NCI-H1436 (cell line): Measurements from ENCODE around the gene MLX.
"Not testable (repeated sequence)": the region's sequence is repeated elsewhere in the genome, so short reads cannot be mapped to it uniquely, and the experiment has no call there.

ENCODE experiments used
- DNase-seq: peaks from one replicate; lab custom pipeline; 2025; lab: John Stamatoyannopoulos, UW

The MLX gene

DNA sequence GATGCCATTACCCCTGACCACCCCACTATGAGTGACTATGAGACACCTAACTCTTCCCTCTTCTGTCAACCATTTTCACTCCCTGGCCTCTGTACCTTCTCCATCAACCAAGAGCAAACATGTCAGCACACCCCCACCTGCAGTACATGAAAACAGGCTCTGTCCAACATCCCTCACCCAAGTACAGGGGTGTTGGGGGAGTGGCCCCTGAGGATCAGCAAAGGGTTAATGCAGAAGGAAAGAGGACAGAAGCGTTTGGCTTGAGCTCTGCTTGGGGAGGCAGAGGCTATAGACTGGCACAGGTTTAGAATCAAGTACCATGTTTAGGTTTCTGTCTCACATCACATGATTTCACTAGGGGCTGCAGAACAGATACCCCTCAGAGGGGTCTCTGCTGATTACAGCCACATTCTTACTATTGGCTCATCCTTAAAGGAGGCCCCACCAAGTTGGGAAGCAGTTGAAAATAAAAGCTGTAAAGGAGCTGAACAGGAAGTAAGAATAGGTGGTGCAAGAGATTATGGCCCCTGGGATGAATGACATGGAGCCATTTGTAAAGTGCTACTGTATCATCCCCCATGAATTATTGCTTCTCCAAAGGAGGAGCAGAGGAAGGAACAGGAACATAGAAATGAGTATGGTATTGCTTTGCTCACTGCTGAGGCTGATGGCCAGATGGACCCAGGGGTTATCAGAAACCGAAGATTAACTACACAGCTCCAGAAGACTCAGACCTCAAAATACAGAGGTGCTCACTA, 13.1 kb downstream of the MLX start:
- no peak for DNase-seq

DNA sequence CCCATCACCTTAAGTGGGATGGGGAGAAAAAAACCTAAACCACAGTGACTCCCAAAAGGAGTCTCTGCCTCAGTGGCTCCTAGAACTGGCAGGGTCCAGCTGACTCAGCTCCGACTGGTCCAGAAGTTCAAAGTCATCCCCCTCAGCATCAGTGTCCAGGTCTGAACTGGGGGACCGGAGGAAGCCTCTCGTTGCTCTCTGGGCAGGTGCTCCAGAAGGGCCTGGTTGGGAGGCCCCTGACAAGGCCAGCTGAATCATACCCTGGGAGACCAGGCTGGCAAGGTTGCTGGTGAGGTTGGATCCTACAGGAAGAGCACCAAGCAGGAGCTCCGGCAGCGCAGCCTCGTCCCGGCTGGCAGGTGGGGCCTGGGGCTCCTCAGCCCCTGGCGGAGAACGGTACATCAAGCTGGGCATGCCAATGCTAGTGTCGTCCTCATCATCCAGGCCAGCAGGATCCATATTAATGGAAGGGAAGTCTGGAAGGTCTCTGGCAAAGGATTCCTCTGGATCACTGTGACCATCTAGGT, 14.9 kb downstream of the MLX start:
- no peak for DNase-seq

DNA sequence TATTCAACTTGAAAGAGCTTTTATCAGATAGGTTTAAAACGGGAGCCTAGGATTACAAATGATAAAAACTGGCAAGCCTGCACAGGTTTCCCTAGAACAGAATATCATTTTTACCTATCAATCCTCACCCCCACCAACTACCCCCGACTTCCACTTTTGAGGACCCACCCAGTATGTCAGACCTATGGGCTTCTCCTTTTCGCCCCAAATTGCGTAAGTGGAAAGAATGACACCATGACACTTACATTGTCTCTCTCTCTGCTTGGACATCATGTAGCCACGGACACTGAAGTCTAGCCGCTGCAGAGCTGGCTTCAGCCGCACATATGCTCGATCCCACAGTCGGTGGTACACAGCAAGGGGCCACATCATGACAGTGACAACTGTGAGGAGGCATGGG, 18.0 kb downstream of the MLX start:
- DNase-seq = no peak

DNA sequence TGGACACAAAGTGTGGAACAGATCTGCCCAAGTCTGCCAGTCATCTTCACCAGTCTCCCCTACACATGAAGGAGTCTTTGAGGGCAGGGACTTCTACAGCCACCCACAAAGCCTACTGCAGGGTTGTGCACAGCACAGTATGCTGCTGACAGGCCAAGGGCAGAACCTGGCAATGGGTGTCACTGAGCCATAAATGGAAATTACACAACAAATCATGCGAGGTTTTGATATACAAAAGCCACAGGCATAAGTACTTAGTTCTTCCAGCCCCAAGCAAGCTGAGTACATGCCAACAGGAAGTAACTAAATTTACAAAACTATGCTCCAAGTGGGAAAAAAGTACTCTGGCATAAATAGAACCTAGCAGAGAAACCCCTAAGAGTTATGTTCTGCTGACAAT, 18.5 kb downstream of the MLX start:
- no peak for DNase-seq

DNA sequence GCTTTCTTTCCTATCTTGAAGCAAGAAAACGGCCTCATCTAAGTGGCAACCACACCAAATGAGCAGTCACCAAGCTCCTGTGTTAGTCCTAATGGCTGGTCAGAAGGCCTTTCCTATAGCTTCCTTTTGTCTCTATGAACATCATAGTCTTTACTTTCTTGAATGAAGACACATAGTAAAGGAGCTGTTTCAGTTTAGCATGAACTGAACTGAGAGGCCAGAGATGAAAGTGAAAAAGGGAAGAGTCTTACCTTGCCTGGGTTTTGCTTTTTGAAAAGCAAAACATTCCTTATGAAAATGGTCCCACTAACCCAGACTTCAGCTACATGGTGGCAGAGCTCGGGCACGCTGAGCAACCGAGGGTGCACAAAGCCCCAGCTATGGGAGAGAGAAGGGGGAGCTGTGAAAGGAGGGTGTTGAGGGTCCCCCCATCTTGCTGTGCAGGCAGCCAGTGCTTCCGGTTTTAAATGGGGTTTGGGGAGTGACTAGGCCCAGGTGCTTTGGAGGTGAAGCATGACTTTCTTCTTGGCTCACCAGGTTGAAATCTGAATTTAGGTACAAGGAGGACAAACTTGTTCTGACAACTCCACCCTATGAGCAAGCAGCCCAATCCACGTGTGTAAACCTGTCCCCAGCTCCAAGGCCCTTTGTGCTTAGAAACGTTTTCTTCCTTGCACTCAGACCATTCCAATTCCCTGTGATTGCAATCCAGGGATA, 19.8 kb downstream of the MLX start:
- no peak for DNase-seq

DNA sequence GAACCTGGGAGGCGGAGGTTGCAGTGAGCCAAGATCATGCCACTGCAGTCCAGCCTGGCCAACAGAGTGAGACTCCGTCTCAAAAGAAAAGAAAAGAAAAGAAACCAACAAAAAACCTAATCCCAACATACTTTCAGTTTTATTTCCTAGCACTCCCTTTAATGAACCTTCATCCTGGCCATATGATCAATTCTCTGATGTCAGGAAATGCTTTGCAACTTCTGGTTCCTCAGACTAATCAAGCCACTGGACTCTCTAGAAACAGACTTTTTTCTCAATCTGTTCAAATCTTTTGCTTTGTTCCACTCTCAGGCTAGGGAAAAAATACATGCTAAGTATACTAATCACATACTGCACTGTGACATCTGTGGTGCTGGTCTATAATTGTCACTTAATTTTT, 24.0 kb downstream of the MLX start:
- no peak for DNase-seq

DNA sequence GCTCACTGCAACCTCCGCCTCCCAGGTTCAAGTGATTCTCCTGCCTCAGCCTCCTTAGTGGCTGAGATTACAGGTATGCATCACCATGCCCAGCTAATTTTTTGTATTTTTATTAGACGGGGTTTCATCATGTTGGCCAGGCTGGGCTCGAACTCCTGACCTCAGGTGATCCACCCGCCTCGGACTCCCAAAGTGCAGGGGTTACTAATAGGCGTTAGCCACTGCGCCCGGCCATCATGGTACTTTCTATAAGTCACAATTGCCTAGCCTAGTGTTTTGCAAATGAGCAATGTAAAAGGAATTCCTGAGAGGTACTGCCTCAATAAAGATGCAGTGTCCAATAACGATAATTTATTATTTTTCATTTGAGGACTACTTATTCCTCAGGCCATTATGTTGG, 24.5 kb downstream of the MLX start:
- DNase-seq = no peak

DNA sequence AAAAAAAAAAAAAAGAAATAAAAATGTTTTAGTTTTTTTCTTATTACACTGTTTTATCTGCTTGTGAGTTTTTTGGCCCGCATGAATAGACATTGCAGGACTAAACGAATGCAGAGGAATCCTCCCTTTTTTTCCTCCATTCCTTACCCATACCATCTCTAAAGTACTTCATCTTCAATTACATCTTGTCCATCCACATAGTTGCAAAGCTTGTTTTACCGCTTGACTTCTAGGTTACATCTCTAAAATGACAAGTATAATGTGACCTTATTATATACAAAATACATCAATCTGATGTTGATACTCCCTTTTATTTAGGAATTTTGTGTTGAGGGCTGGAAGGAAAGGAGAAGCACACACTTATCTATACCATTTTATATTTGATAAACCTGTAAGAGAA, 29.5 kb downstream of the MLX start:
- DNase-seq = no peak

DNA sequence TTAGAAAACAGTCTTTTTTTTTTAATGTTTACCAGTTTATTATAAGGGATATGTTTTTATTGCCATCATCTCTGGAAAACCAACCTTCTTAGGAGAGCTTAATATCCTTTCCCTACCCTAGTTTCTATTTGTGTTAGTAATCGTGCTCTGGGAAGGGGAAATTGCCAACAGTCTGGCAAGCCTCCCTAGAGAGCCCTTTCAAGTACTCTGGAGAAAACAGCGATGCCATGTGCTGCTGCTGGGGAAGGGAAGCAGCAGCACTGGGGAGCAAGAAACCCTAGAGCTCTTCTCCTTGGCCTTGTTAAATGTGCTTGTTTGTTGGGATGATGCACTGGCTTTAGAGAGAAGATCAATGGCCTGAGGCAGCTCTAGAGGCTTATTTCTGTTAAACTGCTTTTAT, 32.0 kb downstream of the MLX start:
- peak; percentile 69 for DNase-seq

DNA sequence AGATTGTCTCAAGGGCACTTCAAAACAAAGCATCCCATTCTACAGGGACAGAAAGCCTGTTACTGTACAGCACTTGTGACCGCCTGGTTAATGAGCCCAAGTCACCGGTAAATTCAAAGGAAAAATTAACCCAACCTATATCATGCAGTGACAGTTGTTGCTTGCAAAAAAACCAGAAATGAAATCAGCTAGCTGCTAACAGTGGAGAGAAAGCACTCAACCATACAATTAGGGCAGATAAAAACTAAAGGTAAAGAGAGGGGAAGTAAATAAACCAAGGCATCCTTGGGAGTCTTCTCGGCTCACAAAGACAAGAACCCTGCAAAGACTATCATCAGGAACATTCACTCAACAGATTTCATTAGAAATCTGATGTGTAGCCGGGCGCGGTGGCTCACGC, 36.4 kb downstream of the MLX start:
- DNase-seq = peak; percentile 3

DNA sequence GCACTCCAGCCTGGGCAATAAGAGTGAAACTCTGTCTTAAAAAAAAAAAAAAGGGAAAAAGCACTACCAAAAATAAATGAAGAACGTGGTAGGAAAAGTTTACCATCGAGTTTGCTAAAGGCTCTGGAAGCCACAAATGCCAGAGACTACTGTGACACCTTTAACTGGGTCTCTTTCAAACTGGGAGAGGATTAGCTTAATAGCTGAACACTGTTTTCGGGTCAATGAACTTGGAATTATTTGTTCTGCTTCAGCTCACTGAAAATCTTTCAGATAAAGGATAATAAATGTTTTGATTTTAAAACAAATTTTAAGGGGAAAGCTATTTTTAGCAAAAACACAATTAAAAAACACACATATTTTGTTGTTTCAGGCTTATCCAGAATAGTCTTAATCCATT, 40.9 kb downstream of the MLX start:
- no peak for DNase-seq

DNA sequence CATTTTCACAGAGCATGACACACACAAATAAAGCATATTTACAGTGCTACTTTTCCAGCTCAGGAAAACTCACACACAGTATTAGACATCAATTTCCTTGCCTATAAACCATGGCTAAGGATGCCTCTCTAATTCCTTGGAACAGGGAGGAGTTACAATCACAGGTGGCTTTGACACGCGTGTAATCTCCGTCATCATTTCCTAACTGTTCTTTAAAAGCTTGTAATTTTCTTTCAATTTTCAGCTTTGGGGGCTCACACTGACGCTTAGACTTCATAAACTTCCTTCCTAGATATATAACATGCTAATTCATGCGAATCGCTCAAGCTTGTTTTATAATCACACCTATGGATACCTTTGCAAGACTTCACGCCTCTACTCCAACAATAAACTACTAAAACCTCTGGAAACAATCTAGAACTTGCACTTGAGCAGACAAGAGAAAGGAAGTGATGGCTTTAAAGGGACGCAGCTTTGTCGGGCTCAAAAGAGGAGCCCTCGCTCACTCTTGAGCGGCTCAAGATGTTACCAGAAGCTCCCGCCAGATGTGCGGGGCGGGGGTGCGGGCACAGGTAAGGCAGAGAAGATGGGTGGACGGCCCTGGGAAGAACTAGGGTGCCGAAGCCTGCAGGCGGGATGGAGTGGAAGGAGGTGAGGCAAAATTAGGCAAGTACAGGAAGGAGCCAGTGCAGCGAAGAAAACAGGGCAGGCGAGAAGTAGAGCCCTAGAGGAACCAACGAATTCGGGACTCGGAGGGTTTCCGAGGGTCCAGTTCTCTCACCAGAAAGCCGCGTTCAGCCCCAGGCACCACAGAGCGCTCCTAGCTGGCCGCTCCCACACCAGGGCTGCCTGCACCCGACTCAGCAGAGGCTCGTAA, 41.6 kb downstream of the MLX start:
- DNase-seq = no peak

DNA sequence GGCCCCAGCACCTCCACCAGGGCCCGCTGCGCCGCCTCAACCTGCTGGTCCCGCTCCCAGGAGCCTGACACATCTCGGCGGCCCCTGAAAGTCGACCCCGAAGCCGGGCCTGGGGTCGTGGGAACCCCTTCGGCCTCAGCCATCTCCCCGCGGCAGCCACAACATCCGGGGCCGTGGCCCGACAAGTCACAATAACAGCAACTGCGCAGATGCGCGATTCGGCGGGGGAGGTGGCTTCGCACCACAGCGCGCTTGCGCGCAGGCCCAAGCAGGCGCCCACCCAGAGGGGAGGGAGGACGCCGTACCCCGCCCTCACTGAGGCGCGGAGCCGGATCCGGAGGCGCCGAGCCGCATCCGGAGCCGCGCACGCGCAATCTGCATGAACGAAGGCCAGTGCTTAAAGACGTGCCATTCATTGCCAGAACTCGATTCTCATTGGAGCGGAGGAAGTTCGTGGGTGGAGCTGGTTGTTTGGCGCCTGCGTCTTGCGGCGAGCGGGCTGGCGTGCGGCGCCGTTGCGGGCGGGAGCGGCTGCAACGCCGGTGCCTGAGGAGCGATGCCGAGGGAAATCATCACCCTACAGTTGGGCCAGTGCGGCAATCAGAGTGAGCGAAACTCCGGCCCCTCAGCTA, 42.4 kb downstream of the MLX start, which contains the start of the genes RETREG3 and TUBG1:
Gene RETREG3, minus strand, starts transcription at position 193 of the 632 bp plus-strand sequence. Its CDS starts 50 bp downstream, at position 143.
Gene TUBG1, plus strand, starts transcription at position 502 of the 632 bp plus-strand sequence. Its CDS starts 55 bp downstream, at position 557.
- peak; percentile 100 for DNase-seq

DNA sequence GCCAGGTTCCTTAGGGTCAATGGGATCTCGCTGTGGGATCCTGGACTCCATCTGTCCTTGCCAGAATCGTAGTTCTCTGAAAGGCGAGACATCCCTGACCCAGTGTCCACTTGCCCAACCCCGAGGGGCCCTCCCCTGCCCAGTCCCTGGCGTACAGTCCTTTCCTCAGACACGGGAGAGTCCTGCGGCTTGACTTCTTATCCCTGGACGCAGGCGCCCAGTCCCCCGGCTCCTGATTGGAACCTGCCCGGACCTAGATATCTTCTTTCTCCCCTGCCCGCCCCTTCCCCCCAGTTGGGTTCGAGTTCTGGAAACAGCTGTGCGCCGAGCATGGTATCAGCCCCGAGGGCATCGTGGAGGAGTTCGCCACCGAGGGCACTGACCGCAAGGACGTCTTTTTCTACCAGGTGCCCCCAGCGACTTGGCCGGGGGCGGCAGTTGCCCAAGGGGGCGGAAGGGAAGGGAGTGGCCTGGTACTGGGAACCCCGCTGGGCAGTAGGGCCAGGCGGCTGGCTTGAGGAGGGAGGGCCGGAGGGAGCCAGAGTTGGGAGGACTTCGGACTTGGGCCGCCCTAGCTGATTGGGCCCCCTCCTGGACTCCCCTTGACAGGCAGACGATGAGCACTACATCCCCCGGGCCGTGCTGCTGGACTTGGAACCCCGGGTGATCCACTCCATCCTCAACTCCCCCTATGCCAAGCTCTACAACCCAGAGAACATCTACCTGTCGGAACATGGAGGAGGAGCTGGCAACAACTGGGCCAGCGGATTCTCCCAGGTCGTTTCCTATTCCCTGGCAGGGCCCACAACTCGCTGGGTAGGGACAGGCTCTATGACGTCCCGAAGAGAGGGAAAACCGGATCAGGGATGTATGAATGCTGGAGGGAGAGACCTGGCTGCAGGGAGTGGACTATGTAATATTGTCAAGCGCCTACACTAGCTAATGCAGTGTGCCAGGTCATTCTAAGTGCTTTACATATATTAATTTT, 43.2 kb downstream of the MLX start:
- DNase-seq = not testable (repeated sequence)

DNA sequence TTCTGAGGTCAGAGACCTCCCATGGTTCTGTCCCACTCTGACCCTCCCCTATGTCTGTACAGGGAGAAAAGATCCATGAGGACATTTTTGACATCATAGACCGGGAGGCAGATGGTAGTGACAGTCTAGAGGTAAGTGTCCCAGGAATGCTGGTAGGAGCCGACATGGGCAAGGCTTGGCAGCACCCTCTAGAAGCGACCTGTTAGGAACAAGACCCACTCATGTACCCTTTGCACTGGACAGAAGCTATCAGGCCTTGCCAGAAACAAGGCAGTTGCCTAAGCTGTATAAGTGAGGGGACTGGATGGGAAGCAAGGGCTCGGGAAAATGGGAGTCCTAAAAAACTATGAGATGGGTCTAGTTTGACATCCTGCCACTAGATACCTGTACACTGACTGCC, 45.1 kb downstream of the MLX start:
- no peak for DNase-seq

DNA sequence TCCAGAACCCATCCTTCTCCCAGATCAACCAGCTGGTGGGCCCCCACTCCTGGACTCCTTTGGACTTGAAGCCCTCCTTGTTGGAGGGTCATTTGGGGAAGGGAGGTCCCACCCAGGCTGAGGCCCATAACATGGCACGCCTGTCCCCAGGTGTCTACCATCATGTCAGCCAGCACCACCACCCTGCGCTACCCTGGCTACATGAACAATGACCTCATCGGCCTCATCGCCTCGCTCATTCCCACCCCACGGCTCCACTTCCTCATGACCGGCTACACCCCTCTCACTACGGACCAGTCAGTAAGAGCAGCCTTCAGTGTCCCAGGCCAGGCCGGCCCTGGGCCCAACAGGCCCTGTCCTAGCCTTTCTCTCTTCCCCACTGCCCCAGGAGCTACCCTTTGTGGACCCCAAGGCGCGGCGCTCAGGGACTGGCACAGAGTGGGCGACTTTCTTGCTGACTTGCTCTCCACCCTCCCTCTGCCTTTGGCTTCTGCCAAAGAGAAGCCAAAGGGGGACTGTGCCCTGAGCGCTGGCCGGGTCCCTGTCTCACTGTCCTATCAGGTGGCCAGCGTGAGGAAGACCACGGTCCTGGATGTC, 46.9 kb downstream of the MLX start:
- DNase-seq = no peak

DNA sequence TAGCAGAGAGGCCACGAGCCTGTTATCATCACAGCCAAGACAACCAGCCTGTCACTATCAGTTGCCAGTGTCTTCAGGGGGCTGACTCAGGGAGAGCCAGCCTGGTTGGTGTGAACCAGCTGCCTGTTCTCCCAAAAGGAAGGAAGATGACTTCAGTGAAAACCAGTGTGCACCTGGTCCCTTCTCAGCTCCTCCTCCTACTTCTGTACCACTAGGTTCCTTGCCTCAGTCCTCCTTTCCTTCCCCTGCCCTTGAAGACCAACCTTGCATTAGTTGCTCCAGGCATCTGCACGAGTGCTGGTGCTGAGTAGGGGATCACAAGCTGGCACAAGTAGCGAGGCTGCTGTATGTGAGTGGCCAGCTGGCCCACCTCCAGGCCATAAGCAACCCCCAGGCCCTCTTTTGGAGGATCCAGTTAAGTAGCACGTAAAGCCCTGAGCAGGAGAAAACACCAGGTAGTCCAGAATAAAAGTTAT, 51.1 kb downstream of the MLX start:
- no peak for DNase-seq

DNA sequence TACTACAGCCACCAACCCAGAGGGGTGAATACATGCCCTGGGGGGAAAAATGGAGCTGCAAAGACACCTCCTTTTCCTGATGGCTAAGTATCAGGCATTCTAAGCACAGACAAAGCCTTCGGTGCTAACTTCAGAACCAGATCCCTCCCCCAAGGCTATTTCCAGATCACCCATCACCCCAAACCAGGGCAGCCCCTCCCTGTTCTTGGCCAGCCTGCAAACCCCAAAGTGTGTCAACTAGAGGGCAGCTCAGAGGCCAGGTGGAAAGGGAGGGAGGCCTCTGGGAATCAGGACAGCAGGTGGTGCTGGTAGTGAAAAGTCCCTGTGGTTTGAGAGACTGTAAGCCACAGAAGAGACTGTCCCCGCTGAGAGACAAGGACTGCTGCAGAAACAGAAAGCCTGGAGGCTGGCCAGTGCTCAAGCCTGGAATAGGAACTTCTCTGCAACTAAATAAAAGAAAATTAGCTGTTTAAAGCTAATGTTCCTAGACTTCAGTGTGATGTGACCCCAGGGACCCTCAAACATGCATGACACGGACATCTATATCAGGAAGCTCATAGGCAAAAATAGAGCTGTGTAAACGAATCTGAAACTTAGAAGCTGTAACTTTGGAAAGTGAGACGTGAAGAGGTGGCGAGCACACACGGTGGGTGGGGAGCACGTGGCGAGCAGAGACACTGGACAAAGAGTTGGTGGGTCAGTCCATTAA, 51.7 kb downstream of the MLX start:
- peak; percentile 7 for DNase-seq

DNA sequence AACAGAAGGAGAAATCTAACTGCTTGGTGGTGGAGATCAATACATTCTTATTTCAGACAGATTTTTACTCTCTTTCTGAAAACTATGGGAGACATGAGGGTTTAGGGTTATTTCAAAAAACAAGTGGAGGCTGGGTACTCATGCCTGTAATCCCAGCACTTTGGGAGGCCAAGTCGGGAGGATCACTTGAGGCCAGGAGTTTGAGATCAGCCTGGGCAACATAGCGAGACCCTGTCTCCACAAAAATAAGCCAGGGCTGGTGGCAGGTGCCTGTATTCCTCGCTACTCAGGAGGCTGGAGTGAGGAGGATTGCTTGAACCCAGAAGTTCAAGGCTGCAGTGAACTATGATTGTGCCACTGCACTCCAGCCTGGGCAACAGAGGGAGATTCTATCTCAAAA, 55.1 kb downstream of the MLX start:
- DNase-seq = not testable (repeated sequence)
